COLO668 (cell line): ENCODE data around the gene TMEM163.

Experiments
- DNase-seq: peaks from one replicate; lab custom pipeline; 2025; ENCODE audit not compliant: unreplicated experiment; lab: John Stamatoyannopoulos, UW

The TMEM163 gene

DNA sequence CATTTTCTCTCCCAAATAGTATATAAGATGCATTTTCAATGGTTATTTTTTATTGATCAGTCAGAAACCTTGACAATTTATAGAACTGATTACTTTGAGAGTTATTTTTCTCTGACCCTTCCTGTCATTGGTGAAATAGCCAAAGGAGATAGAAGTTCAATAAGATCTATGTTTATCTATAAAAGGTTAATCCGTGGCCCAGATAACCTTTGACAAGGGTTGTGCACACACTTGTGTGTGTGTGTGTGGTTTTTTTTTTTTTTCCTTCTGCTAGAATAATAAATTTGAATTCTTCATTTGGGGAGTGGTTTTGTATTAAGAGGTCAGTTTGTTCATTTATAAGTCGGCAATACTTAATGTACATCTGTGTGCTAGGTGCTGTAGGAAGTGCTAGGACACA lies 304.9 kb downstream of the TMEM163 start:
- DNase-seq, result no peak

DNA sequence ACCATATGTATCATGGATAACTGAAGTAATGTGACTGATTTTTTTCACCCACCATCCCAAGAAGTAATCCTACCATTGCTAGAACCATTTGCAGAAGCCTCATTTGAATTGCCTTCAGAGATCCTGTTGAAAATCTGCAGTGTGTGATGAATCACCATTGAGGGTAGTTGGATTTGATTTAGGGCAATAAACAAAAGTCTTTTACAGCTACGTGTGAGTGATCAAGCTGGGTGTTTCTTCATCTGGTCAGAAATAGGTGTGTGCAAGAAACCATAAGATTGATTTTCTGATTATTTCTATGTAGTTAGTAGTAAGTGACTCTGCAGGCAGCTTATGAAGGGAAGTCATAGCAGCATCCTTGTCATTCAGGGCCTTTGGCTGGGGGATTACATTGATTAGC lies 305.4 kb downstream of the TMEM163 start:
- no peak for DNase-seq

DNA sequence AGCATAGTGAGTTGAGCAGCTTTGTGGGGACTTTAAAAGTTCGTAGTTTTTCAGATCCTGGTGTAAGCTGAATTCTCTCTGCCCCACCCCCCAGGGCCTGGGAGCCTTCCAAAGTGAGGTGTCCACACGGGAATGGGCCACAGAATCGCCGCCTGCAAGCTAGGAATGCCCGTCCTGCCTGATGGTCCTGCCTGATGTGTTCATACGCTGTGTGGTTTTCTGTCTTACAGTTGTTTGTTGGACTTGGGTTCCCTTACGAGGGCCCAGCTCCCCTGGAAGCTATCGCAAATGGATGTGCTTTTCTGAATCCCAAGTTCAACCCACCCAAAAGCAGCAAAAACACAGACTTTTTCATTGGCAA lies 306.2 kb downstream of the TMEM163 start:
- DNase-seq, result no peak

DNA sequence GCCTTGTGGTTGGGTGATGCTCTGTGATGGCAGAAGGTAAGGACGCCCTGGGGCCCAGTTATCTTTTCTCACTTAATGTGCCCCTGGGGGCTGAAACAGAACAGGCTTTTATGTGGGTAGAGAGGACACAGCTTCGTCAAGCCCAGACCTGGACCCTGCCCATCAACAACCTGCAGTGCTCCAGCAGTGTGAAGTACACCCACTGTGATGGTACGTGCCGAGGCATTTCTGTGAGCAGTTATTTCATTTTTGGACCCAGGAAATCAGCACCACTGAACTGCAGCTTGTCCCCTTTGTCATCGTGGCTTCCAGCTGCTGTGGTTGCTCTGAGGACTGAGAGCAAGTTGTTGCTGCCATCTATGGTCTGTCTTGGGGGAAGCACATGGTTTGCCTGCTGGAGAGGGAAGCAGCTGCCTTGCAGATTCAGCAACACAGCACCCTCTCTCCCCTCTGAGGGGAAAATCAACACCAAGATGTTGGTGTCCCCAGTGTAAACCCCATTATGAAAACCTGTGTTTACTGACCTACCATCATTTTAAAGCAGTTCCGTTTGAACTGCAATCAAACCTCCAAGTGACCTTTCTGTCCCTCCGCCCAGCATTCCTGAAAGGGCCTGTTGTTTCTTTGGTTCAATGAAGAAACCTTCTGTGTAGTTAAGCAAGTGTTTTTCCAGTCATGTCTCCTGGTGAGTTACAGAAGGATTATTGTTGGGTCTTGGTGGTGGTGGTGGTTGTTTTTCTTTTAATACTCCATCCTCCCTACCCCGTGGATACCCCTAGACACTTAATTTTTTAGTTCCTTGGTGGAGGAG lies 306.8 kb downstream of the TMEM163 start:
- peak; percentile 63 for DNase-seq

DNA sequence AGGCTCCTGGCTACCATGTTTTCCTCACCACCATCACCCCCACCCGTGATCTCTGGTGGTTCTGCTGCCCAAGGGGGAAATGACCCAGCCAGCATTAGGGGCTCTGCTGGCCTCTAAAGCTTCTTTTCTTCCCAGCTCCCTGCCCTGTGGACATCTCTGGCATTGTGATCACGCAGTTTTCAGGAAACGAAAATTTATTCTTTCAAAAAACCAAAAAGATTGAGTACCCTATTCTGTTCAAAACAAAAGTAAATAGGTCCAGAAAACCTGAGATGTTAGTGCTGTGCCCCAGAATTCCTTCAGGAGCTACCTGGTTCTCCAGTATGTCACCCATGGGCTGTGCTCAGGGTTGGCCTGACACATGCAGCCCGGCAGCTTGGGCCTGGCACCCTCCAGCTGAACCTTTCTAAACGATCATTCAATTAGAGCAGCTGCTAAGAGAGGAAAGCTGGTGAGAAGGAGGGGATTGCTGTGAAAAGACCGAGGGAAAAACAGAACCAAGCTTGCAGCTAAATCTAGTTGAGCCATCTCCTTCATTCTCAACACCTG lies 307.4 kb downstream of the TMEM163 start:
- peak; percentile 35 for DNase-seq

DNA sequence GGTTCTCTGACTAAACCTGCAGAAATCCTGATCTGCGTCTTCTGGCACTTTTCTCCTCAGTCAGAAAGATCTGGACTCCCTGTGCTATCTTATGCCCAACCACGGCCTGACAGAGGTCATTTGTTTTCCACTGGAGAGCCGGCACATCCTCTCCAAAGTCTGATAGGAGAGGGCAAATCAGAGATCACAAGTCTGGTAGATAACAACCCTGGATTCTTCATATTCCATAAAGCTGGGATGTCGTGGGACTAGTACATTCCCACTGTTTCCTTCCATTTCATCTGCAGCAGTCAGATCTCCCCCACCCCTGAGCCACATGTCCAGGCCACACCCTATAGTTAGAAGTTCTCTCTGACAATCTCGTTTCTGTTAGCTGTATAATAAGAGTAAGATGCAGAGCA lies 308.0 kb downstream of the TMEM163 start:
- no peak for DNase-seq

DNA sequence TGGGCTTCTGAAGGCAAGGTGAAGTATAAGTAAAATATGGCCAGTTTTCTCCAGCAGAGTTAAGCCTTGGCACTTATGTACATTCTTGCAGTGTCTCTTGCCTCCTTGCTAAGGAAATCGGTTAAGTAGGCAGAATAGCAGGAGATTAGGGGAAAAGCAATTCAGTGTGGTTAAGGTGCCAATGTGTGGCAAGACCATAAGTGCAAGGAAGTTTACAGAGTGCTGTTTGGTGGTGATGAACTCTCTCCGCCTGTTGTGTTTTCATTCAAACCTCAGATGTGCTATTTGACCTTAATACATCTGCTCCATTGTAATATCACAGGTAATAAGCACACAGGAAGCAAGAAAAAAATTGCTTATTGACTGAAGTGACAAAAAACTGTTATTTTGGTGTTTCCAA lies 308.8 kb downstream of the TMEM163 start:
- no peak for DNase-seq

DNA sequence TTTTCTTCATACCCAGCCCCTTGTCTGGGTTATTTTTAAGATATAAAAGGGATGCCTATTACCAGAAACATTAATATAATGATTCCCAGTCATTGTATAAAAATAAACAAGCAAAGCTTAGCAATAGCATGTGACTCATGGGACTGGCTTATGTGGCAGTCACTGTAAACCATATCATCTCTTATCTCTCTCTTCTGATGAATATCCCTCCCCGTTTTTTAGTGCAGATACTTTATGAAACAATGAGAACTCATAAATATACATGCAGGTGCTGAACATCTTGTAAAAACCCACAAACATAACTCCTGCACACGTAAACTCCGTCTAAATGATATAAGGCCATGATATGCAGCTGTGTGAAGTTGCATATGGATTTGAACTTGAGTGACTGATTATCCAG lies 310.0 kb downstream of the TMEM163 start:
- no peak for DNase-seq

DNA sequence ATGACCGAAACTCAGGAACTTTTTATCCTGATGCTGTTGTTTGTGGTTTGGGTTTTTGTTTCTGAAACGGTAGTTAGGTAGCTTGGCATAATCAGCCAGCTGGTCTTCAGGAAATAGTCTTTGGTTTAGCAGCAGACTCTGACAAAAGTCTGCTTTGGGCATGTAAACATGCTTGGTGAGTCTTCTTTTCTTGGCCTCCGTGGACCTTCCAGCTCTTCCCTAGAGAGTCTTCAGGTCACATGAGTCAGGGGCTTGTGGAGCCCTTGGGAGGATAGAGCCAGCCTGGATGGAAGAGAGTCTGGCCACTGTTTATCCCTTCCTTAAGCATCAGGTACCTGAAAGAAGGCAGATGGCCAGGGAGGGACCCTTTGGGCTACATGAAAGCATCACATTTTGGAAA lies 310.4 kb downstream of the TMEM163 start:
- no peak for DNase-seq

DNA sequence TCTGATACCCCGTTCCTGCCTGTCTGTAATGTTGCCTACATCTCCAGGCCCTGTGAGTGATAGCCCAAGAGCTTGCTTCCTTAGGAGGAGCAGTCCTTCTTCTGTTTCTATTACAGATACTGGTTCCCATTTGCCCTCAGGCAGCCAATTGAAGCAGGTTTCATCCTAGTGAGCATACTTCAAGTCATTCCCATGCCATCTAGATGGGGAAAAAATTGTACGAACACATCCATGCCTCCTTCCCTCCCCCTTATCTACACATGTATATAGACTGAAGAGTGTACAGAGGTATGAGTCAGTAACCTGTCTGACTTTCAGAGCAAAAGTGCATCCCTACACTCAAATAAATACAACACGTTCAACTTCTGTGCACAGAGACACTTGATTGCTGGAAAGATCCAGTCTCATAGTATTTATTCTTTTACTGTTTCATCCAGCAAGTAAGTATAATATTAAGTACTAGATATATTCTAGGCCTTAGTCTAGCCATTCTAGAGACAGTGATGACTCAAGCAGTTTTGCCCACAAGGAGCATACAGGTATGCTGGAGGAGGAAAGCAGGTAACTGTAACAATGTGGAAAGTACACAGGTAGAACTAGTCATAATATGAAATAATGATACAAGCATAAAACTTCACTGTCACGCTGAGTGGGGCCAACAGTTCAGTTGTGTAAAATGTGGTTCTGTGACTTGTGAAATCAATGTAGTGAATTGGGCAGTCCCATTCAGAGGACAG lies 311.5 kb downstream of the TMEM163 start:
- DNase-seq, result no peak

DNA sequence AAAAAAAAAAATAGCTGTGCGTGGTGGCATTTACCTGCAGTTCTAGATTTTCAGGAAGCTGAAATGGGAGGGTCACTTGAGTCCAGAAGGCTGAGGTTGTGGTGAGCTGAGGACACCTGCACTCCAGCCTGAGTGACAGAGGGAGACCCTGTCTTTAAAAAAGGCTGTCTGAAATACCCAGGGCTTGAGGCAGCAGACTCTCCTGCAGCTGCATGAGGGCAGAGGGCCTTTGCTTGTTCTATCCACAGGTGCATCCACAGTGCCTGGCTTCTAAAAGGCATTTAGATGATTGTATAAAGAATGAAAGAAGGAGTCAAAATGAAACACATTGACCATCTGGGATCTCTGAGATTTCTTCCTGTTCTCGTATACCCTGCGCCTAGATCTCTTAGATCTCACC lies 312.1 kb downstream of the TMEM163 start:
- no peak for DNase-seq

DNA sequence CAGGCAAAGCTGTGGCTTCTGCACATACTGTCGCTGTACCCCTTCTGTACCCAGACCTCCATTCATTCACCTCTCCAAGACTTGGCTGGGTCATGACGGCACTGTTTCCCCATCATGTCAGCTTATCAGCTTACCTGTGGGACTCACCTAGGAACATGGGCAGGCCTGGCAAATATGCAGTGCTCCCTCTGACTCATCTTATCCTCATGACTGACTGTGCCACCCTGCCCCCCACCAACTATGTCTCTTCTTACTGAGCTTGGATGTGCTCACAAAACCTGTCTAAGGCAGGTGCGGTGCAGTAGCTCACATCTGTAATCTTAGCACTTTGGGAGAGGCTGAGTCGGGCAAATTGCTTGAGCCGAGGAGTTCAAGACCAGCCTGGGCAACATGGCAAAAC lies 312.5 kb downstream of the TMEM163 start:
- DNase-seq, result no peak
